Right lung (tissue), 10 donors: Measurements from ENCODE around the gene PANK4. TPM values are rescaled to one million over a fixed set of nuclear protein-coding genes. Genes with fewer than 3 reads are reported as not detected.
"Not testable (repeated sequence)": the region's sequence is repeated elsewhere in the genome, so short reads cannot be mapped to it uniquely, and the experiment has no call there.

Experiments
- DNase-seq, 2 donors: peaks; one replicate each; pipeline ENCODE4 v3.0.0-alpha.2; 2013
- long read RNA-seq, 8 donors: transcript quantifications; one replicate each; lab custom pipeline, GENCODE V29; 2026
- polyA plus RNA-seq, 5 donors: library from polyadenylated mRNA; unstranded; fragments of 120-200 nt; gene quantifications; one replicate each; pipeline versions ENCODE4 v1.2.1 to v1.2.3, GENCODE V29; 2013; ENCODE audit warnings: inconsistent platforms in 1 of 5, low replicate concordance in 1 of 5; ENCODE audit not compliant: insufficient read length in 5 of 5, insufficient read depth in 1 of 5

The PANK4 gene
- 10 to 100 TPM; 20.2 to 29.0 (median 26.4) TPM for polyA plus RNA-seq
- long read RNA-seq, donor 1, transcript PANK4-201 (19 exons, 2,677 nt) = major isoform, 5 of 16 reads
- long read RNA-seq, donor 1, partial matches to known transcripts = 11 of 16 reads
- long read RNA-seq, donor 1, other reads (novel, unspliced or antisense) = 0 of 16 reads
- long read RNA-seq, donor 2, partial matches to known transcripts = 0 of 2 reads
- long read RNA-seq, donor 2, other reads (novel, unspliced or antisense) = 0 of 2 reads
- long read RNA-seq, donor 3, partial matches to known transcripts = 0 of 4 reads
- long read RNA-seq, donor 3, other reads (novel, unspliced or antisense) = 0 of 4 reads
- long read RNA-seq, donor 4, partial matches to known transcripts = 7 of 9 reads
- long read RNA-seq, donor 4, other reads (novel, unspliced or antisense) = 0 of 9 reads
- long read RNA-seq, donor 5, partial matches to known transcripts = 7 of 8 reads
- long read RNA-seq, donor 5, other reads (novel, unspliced or antisense) = 0 of 8 reads
- long read RNA-seq, donor 6, partial matches to known transcripts = 0 of 4 reads
- long read RNA-seq, donor 6, other reads (novel, unspliced or antisense) = 0 of 4 reads
- long read RNA-seq, donor 7, transcript PANK4-201 (19 exons, 2,677 nt) = major isoform, 6 of 24 reads
- long read RNA-seq, donor 7, partial matches to known transcripts = 18 of 24 reads
- long read RNA-seq, donor 7, other reads (novel, unspliced or antisense) = 0 of 24 reads
- long read RNA-seq, donor 8 = 0 reads

GRCh38 chr1:2525920-2526823 lies at the start of gene PANK4:
PANK4 (minus strand) TSS chr1:2526596; CDS start chr1:2526587, 9 bp downstream.
- peak; percentile 88 to 93 for DNase-seq

DNA sequence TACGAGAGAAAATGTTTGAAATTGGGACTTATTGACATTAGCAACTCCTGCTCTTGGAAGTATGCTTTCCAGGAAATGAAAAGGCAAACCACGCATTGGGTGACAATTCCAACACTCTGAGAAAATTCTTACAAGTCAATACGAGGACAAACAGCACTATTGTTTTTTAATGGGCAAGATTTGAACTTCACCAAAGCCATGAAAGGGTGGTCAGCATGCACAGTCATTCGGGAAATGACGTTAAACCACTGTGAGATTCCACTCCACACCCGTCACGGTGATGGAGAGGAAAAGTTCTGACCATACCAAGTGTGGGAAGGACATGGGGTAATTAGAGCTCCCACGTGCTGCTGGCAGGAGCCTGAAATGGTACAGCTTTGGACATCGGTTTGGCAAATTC lies 48.0 kb upstream of the PANK4 start:
- no peak for DNase-seq

- no peak for DNase-seq
These were observed 47.0 kb upstream of the PANK4 start for GRCh38 chr1:2573250-2573920.

DNA sequence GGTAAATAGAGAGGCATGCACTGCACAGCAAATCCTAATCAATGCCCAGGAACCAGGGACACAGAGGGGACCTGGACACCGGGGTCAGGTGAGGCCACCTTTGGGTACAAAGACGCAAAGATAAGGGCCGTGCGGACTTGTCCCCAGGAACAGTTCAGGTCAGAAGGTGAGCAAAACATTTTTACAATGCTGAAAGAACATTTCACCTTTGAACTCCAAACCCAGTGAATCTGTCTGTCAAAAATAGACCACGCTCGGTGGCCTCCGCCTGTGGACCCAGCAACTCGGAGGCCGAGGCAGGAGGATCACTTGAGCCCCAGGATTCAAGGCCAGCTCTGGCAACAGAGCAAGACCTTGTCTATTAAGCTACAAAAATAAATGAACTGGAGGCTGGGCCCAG lies 45.0 kb upstream of the PANK4 start:
- no peak for DNase-seq

- DNase-seq = no peak
These were observed 43.9 kb upstream of the PANK4 start for GRCh38 chr1:2570332-2570731.

DNA sequence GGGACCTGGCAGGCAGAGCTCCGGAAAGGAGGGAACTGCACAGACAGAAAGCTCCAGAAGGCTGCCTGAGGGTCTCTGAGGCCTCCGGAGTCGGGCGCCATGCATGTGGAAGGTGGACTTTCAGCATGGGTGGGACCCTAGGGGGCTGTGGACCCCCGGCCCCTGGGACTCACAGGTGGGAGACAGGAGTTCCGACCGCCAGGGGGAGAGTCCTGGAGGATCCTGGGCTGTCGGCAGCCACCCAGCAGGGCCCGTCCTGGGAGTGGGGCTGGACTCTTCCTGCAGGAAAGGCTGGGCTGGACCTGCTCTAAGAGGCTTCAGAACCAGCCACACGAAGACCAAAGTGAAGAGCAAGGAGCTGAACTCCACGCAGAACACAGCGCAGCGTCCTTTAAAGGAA lies 43.3 kb upstream of the PANK4 start:
- not testable (repeated sequence) for DNase-seq

DNA sequence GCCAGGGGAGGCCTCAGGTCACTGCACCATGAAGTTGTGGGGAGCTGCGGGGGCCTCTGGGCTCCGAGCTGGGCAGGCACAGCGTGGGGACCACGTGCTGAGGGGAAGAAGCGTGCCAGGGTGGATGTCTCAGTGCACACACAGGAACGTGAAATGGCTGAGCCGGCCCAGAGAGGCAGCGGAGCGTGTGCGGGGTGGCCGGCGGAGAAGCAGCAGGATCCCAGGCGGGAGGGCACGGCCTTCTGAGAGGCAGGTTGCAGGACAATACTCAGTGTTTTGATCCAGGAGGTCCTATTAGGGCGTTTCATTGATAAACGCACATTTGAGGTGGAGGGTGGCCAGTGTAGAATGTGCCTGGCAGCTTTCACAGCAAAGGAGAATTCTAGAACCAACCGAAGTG lies 42.7 kb upstream of the PANK4 start:
- no peak for DNase-seq

GRCh38 chr1:2568187-2568816 lies 41.9 kb upstream of the PANK4 start:
- not testable (repeated sequence) for DNase-seq

DNA sequence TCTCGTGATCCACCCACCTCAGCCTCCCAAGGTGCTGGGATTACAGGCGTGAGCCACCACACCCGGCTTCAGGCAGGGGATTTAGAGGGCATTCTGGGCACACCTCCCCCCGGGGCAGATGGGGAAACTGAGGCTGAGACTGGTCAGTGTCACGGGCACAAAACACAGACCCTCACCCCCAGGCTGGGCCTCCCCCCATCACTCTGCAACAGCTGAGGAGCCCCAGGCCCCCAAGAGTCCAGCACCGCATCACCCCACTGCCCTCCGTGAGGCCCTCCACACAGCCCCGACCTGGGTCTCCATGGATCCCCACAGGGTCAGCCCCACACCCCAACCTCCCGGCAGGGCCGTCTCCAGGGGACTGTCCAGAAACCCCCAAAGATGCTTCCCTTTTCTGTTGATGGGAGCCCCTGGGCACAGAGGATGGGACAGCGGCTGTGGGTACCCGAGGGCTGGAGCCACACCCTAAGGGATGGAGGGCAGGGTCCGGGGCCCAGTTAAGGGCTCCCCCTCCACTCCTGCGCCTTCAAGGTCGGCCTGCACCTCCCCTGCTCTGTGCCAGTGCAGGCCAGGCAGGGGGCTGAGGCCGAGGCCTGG lies 40.8 kb upstream of the PANK4 start:
- DNase-seq = no peak

DNA sequence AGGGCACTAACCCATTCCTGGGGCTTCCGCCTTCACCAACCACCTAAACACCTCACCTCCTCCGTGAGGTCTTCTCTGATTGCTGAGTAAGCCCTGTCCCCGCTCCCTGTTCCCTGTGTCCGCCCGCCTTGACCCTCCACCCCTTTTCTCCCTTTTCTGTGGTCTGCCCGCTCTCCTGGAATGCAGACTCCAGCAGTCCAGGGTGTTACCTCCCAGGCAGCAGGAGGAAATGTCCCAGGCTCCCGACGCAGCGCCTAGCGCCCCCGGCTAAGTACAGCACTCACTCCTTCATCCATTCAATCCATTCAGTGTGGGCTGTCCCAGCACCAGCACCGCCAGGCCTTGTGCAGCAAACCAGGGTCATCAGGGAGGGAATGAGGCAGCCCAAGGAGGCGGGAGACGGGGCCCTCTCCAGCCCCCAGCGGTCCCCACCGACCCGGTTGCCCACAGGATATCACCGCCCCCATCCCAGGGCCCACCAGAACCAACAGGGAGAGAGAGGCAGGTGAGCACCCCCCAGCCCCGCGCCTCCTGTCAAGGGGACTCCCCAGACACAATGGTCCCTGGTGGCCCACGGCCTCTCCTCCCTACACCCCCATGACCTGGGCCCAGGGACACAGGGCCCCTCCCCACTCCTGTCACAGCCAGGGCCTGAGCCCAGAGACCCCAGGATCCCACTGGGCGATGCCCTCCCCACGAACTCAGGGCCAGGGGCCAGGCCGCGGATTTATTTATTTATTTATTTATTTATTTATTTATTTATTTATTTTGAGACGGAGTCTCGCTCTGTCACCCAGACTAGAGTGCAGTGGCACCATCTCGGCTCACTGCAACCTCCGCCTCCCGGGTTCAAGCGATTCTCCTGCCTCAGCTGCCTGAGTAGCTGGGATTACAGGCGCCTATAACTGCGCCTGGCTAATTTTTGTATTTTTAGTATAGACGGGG lies 40.0 kb upstream of the PANK4 start:
- no peak for DNase-seq

- DNase-seq = no peak
These were observed 38.5 kb upstream of the PANK4 start for GRCh38 chr1:2564815-2565374.

DNA sequence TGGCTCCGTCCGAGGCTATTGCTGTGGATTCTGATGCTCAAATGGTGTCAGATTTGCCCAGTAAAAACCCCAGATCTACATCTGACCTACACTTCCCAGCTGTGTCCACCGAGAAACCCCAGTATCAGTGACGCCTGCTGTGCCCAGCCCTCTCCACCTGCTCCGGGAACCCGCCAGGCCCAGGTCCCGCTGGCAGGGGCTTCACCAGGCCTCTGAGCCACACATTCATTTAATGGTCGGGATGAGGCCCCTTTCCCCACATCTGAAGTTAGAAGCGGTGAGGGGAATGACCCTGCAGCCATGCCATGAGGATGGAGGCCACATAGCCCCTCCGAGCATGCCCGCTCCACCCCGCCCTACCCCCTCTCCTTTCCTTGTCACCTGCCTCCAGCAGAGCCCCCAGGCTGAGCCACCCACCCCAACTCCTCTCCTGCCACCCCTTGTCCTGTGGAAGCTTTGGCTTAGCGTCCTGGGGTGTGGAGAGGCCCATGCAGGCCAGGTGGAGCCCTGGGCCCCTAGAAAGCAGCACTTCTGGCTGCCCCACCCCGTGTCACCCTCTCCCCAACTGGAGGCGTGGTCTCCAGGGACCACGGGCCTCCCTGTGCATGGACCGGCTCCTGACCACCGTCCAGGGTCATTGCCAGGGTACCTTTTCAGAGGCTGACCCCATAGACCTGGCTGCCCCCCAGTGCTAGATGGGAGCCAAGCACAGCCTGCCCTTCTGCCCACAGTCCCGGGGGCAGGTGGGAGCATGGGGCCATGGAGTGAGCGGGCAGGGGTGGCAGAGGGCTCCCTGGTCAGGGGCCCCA lies 37.8 kb upstream of the PANK4 start:
- DNase-seq = no peak

GRCh38 chr1:2563205-2563604 lies 36.8 kb upstream of the PANK4 start:
- no peak for DNase-seq

- no peak for DNase-seq
These were observed 35.8 kb upstream of the PANK4 start for GRCh38 chr1:2561898-2562895.

- DNase-seq = no peak
These were observed 35.0 kb upstream of the PANK4 start for GRCh38 chr1:2561446-2561845.

- DNase-seq = no peak
These were observed 34.1 kb upstream of the PANK4 start for GRCh38 chr1:2560299-2561073.
